ENCODE results near the gene HOXA7. TPM values are rescaled to one million over a fixed set of nuclear protein-coding genes. Genes with fewer than 3 reads are reported as not detected.

Gene HOXA7
- total and polyA plus RNA-seq, 11 donors, result 0.29 TPM; not detected in 10

DNA sequence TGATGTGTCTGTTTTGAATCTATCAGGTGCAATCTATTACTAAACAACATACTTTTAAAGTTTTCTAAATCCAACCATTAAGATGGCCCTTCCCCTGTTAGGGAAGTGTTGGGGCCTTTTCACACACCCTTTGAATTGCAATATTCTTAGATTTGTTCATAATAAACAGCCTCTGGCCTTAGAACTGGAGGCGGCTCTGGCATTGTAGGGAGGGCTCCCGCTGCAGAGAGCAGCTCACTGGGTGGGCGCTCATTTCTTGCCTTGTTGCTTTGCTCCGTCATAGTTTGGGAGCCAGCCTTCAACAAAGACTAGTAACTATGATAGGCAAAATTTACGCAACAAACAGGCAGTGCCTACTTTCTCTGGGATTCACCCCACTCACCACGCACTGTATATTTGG, 21.9 kb upstream of the HOXA7 start:
- H3K4me3 ChIP-seq, result no peak overlapping the region
- no peaks in the 10 kb centered on the region for H3K9me3 ChIP-seq
- DNase-seq (no peak), ATAC-seq (no peak)
- WGBS, 4 donors, result 63 to 81% (median 76%) methylated on average over 6 of the region's 6 CpGs
- TF ChIP-seq CTCF (IDR thresholded peaks at IDR 0.05) (no peak), POLR2A (IDR thresholded peaks at IDR 0.05) (no peak)
- no peaks in the 10 kb centered on the region for H3K36me3 ChIP-seq
- peak overlapping the region in 1 of 12 donors; percentile 91 for H3K27ac ChIP-seq
- peaks cover 0 to 28% (median 18%) of the 10 kb centered on the region in 12 donors for H3K4me1 ChIP-seq
- intact Hi-C loops (cut with DNase I), result loop anchor here in 1 of 10 donors (10.0 kb wide), 1 partner anchor 1314 kb away; no protein-coding TSS in a partner anchor
- H3K27me3 ChIP-seq, result peaks cover 87 to 100% (median 100%) of the 10 kb centered on the region in 9 donors

DNA sequence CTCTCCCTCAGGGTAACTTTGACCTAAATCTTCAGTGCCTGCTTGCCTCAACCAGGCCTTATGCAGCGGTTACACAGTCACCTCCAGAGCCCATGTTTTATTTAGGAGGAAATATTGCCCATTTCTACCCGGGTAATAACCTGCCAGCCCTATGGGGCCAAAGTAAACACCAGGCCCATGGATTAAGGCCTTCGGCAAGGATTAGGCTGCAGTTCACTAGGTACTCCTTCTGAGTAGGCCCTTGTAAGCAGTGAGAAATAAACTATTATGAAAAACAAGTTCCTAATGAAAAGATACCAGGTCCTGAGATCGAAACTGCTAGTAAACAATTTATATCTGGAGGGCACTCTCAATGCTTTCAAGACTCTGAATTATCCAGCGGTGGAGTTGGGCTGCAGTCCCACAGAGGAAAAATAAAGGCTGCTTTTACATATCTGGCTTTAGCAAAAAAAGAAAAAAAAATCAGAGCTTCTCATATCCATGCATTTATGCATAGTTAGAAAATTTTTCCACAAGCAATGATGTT, 21.4 kb upstream of the HOXA7 start:
- Histone ChIP-seq H3K9me3 (no peaks in the 10 kb centered on the region), H3K27ac (peak overlapping the region in 1 of 12 donors; percentile 91), H3K27me3 (peaks cover 87 to 100% (median 100%) of the 10 kb centered on the region in 9 donors), H3K36me3 (no peaks in the 10 kb centered on the region), H3K4me1 (peaks cover 0 to 28% (median 19%) of the 10 kb centered on the region in 12 donors), H3K4me3 (no peak overlapping the region)
- intact Hi-C loops (cut with DNase I), result loop anchor here in 1 of 10 donors (10.0 kb wide), 1 partner anchor 1313 kb away; no protein-coding TSS in a partner anchor
- no peak for DNase-seq
- ATAC-seq, result no peak
- TF ChIP-seq POLR2A (IDR thresholded peaks at IDR 0.05), result no peak
- no peak for TF ChIP-seq CTCF (IDR thresholded peaks at IDR 0.05)
- 71 to 89% (median 81%) methylated on average over 5 of the region's 5 CpGs for WGBS, 4 donors

DNA sequence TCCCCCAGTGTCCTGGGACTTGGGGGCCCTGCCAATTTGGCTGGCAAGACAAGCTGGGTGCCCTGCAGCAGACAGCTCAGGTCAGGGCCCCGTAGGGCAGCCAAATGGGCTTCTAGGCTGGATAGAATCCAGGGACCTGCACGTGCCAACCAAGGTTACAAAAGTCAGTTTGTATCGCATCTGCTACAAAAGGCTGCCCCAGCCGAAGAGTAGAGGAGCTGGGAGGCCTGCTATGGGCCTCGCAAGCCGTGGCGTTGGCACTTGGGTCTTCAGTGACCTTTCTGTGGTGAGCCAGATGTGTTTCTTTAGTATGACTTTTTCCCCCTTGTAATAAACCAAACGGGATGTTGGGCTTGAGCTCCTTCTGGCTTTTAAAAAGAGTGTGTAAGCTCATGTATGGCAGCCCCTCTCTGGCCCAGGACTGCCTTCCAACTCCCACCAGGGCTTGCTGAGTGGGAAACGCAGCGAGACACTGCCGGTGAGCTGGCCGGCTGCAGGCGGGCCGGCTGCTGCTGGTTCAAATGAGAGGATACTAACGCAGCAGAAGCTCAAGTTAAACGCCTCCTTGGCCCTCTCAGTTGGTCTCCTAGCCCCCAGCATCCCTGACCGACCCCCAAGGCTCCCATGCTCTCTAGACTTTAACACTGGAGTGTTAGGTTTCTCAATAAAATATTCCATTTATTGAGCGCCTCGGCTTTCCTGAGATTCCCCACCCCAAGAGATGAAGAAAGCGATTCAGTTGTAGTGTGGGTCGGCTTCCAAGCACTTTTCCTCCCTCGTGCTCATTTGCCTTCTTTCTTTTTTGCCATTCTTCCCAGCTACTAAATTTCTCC, 20.7 kb upstream of the HOXA7 start:
- Histone ChIP-seq H3K9me3 (no peaks in the 10 kb centered on the region), H3K36me3 (no peaks in the 10 kb centered on the region), H3K27me3 (peaks cover 88 to 100% (median 100%) of the 10 kb centered on the region in 9 donors), H3K4me1 (peaks cover 0 to 33% (median 21%) of the 10 kb centered on the region in 12 donors), H3K4me3 (no peak overlapping the region), H3K27ac (peak overlapping the region in 1 of 12 donors; percentile 91)
- WGBS, 4 donors, result 61 to 76% (median 72%) methylated on average over 22 of the region's 22 CpGs
- TF ChIP-seq CTCF (IDR thresholded peaks at IDR 0.05) (no peak), POLR2A (IDR thresholded peaks at IDR 0.05) (no peak)
- intact Hi-C loops (cut with DNase I), result loop anchor here in 1 of 10 donors (10.0 kb wide), 1 partner anchor 1312 kb away; no protein-coding TSS in a partner anchor
- no peak for ATAC-seq
- peak in 1 of 5 donors; percentile 32 for DNase-seq

DNA sequence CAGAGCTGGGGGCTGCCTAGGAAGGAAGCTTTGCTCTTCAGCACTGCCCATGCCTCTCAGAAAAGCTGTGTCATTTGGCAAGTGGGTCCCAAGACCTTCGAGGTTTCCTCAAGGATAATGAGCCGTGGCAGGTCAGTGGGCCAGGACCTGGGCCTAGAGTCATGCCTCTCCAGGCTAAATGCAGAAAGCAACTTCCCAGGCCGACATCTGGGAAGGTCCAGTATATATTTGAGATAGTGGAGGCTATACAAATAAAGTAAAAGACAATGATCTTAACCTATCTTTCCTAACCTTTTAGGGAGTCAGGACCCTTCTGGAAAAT, 20.0 kb upstream of the HOXA7 start:
- TF ChIP-seq CTCF (IDR thresholded peaks at IDR 0.05) (no peak), POLR2A (IDR thresholded peaks at IDR 0.05) (no peak)
- Histone ChIP-seq H3K9me3 (no peaks in the 10 kb centered on the region), H3K4me3 (no peak overlapping the region), H3K36me3 (no peaks in the 10 kb centered on the region), H3K27ac (peak overlapping the region in 1 of 12 donors; percentile 91), H3K4me1 (peaks cover 0 to 40% (median 23%) of the 10 kb centered on the region in 12 donors), H3K27me3 (peaks cover 88 to 100% (median 100%) of the 10 kb centered on the region in 9 donors)
- no peak for ATAC-seq
- WGBS, 4 donors, result 72 to 85% (median 76%) methylated on average over 3 of the region's 3 CpGs
- intact Hi-C loops (cut with DNase I), result loop anchor here in 1 of 10 donors (10.0 kb wide), 1 partner anchor 1312 kb away; no protein-coding TSS in a partner anchor
- no peak for DNase-seq

Data from heart left ventricle (tissue), 16 donors.